Lower leg skin (tissue), 3 donors: Measurements from ENCODE around the gene UBAP2.

Experiments
- POLR2A ChIP-seq, 2 donors: fragments of 450-650 bp; IDR thresholded peaks; one replicate each; pipeline ENCODE4 v1.6.1; 2016 to 2017; ENCODE audit warnings: antibody characterized with exemption in 2 of 2, mild to moderate bottlenecking in 1 of 2, moderate library complexity in 1 of 2
- TF ChIP-seq, protein P1 (sequence below), 3 donors: fragments of 450-650 bp; IDR thresholded peaks; one replicate each; pipeline ENCODE4 v1.5.1; 2016; ENCODE audit warnings: antibody characterized with exemption in 3 of 3, mild to moderate bottlenecking in 3 of 3, moderate library complexity in 2 of 3

- TF ChIP-seq, protein P1, sequence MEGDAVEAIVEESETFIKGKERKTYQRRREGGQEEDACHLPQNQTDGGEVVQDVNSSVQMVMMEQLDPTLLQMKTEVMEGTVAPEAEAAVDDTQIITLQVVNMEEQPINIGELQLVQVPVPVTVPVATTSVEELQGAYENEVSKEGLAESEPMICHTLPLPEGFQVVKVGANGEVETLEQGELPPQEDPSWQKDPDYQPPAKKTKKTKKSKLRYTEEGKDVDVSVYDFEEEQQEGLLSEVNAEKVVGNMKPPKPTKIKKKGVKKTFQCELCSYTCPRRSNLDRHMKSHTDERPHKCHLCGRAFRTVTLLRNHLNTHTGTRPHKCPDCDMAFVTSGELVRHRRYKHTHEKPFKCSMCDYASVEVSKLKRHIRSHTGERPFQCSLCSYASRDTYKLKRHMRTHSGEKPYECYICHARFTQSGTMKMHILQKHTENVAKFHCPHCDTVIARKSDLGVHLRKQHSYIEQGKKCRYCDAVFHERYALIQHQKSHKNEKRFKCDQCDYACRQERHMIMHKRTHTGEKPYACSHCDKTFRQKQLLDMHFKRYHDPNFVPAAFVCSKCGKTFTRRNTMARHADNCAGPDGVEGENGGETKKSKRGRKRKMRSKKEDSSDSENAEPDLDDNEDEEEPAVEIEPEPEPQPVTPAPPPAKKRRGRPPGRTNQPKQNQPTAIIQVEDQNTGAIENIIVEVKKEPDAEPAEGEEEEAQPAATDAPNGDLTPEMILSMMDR (IDR thresholded peaks at IDR 0.05), result no peak
- TF ChIP-seq POLR2A (IDR thresholded peaks at IDR 0.05), result no peak
Observed at GRCh38 chr9:33877727-33878489, 170.8 kb downstream of the UBAP2 start.
